Measurements from ENCODE around the gene MYL9.

MYL9 gene

DNA sequence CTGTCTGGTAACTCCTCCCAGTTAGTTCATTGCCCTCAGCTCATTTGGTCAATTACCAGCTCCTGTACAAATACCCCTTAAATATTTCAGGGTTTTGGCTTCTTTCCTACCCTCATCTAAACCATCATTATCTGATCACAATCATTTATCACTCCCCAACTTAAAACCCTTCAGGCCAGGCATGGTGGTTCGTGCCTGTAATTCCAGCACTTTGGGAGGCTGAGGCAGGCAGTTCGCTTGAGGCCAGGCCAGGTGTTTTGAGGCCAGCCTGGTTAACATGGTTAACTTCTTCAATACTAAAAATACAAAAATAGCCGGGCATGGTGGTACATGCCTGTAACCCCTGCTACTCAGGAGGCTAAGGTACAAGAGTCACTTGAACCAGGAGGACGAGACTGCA, 41.5 kb downstream of the MYL9 start:
- no peak for DNase-seq (ENCODE audit: low read depth, low spot score)

DNA sequence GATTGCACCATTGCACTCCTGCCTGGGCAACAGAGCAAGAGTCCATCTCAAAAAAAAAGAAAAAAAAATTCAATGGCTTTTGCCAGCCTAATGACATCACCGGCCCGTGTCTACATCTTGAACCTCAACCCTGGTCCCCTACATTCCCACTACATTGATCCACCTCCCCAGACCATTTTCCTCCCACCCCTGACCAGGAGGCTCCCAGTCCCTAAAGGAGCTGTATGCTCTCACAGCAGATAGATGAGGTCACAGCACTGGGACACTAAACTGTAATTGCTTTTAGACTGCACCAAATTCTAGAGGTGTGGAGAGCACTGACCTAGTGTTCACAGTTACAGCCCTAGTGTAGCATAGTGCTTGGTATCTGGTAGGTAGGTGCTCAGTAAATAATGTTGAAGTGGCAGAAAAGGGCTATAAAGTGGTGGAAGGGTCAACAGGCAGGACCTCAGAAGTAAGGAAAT, 42.7 kb downstream of the MYL9 start:
- DNase-seq (ENCODE audit: low read depth, low spot score): no peak

DNA sequence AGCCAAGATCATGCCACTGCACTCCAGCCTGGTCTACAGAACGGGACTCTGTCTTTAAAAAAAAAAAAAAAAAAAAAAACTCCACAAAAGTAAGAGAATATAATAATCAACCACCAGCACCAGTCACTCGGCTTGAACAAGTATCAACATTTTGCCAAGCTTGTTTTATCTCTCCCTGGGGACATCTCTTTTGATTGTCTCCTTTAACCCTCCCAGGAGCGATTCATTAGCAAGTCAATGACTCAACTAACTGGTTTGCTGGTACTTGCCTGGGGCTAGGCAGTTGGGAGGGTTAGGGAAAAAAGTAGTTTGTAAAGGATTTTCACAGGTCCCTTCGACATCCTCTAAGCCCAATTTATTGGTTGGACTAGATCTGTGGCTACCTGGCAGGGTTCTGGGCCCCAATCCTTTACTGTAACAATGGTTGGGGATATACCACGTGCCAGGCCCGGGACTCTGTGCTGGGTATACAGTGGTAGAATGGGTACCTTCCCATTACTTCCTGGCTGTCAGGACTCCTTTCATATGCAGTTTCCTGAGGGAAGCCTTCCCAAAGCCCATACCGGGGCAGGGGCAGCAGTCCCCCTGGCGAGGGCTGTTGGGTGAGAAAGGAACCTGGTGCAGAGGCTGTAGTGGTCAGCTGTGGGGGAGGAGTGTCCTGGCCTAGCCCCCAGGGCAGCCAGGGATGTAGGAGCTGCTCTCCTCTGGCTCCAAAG, 44.2 kb downstream of the MYL9 start:
- DNase-seq (ENCODE audit: low read depth, low spot score): no peak

DNA sequence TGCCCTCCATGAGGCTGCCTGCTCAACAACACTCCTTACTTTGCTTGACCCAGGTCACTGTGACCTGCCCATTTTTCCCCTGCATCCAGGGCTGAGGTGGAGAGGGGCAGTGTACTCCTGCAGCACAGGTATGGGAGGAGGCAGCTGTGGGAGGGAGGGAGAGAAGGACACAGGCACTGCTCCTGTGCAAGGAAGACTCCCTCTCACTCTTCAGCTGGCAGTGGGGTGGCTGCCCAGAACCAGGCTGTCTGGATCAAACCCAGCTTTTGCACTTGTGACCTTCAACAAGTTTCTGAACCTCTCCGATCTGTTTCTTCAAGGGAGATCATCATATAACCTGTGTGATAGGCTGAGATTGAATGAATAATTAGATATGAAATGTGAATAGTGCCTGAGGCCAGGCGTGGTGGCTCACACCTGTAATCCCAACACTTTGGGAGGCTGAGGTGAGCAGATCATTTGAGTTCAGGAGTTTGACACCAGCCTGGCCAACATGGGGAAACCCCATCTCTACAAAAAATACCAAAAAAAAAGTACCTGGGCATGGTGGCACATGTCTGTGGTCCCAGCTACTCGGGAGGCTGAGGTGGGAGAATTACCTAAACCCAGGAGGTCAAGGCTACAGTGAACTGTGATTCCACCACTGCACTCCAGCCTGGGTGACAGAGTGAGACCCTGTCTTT, 46.2 kb downstream of the MYL9 start:
- no peak for DNase-seq (ENCODE audit: low read depth, low spot score)

DNA sequence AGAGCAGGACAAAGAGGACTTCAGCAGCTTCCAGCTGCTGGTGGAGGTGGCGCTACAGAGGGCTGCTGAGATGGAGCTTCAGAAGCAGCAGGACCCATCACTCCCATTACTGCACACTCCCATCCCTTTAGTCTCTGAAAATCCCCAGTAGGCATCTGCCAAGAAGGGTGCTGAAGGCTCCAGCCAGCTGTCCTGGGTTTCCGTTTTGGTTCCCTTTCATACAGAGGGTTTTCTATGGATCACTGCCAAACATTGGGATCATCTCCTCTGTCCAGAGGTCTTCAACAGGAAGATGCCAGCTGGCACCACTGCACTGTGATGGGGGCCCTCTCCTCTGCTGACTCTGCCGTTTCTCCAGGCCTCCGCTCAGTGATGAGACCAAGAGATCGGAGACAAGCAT, 50.0 kb downstream of the MYL9 start:
- no peak for DNase-seq (ENCODE audit: low read depth, low spot score)

DNA sequence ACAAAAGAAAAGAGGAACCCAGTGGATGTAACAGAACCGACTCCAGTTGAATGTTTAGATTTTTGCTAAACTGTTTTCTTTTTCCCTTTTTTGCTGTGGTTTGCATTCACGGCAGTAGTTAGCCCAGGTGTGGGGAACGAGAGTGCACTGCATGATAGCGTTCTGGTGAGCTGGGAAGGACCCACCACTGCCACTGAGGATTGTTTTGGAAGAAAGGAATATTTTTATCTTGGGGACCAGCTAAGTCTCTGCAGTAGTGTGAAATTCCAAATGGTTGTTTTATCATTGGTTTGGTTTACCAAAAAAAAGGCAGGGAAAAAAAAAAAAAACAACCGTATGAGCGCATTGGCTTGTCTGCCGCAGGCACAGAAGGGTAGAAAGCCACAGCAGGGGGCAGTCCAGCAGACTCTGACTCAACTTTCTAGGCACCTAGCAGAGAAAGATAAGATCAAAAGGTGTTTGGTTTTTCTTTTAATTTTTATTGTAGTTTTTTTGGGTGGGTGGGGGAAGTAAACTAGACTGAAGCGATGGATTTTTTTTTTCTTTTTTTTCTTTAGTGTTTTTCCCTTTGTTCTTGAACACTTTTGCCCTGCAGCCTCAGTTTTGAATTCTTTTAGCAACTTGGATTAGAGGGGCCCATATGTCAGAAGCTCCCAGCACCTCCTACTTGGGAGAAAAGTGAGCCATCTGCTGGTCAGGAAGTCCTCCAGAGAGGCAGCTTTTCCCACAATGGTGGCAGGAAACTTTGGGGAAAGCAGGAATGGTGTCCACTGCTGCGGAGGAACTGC, 50.7 kb downstream of the MYL9 start:
- no peak for DNase-seq (ENCODE audit: low read depth, low spot score)

DNA sequence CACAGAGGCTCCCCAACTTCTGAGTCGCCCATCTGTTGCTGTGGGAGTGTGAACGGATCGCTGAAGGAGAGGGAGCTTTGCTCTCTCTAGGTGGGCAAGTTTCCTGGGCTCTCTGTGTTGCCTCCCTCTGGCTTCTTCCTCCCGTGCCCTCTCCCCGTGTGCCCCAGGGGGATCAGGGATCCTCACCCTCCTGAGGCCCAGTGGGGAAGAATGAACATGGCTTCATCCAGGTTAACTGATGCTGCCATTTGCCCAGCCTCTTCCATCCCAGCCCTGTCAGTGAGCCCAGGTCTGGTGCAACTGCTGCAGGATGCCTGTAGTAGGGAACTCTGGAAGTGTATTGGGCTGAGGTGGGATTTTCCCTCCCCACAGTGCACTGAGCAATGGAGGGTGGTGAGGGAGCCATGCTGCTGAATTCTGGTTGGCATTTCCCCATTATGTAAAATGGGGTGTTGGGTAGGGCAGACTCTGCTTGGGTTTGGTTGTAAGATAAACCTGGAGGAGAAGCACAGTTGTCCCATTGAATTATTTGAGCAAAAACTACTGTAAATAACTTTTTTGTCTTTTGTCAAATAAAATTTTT, 52.1 kb downstream of the MYL9 start:
- DNase-seq (ENCODE audit: low read depth, low spot score): no peak

DNA sequence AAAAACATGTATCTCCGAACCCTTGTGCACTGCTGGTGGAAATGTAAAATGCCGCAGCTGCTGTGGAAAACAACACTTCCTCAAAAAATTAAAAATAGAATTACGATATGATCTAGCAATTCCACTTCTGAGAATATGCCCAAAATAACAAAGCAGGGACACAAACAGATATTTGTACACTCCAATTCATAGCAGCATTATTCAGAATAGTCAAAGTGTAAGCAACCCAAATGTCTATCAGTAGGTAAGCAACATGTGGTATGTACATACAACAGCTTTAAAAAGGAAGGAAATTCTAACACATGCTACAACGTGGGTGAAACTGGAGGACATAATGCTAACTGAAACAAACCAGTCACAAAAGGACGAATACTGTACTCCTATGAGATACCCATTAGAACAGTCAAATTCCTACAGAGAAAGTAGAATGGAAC, 58.6 kb downstream of the MYL9 start:
- no peak for DNase-seq (ENCODE audit: low read depth, low spot score)

Data from smooth muscle cell of the brain vasculature (primary cell).